NCI-H2107 treated with DMSO at 0.1 percent for 48 hours (cell line): Measurements from ENCODE around the gene GLYATL1B.

Source experiments
- DNase-seq: peaks from one replicate; lab custom pipeline; 2025; ENCODE audit not compliant: unreplicated experiment; lab: John Stamatoyannopoulos, UW

GLYATL1B gene

DNA sequence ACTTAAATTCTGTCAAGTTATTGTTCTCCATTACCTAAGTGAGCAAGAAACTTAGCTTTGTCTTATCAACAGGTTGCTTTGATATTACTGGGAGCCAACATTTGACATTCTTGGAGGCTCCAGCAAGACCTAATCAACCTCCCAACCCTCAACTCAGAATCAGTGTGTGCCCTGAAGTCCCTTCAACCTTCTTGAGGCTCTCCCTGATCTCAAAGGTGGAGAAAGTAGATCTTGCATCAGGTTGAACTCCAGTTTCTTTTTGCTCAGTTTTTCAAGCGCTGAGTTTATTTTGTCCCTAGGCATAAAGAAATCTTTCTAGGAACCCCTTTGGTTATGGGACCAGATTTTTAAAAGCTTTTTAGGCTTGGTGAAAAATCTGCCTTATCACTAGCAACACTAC is 58.0 kb downstream of the GLYATL1B start:
- DNase-seq = no peak
